Caco-2 (cell line): ENCODE measurements around the gene COLEC12. TPM values are rescaled to one million over a fixed set of nuclear protein-coding genes. Genes with fewer than 3 reads are reported as not detected.

Experiments
- BruUV-seq: library from RNA; stranded (reverse); fragments of 400-500 nt; replicated peaks from 2 replicates; lab custom pipeline; 2021; lab: Mats Ljungman, UMichigan
- CTCF ChIA-PET: fragments of 300-600 bp; sonication (Branson Sonifier 250); formaldehyde crosslinking; loops from one replicate; lab custom pipeline; 2022; ENCODE audit warnings: antibody characterized with exemption; lab: Charles Lee
- POLR2A ChIA-PET: fragments of 300-600 bp; sonication (Branson Sonifier 250); formaldehyde crosslinking; loops from one replicate; lab custom pipeline; 2022; ENCODE audit warnings: antibody characterized with exemption; lab: Charles Lee
- DNase-seq, 2 experiments: peaks; one replicate each; pipeline versions ENCODE4 v3.0.0 to v3.0.0-alpha.2; 2020 to 2022
- H3K27me3 ChIP-seq: replicated peaks from 2 replicates; pipeline ENCODE4 v1.6.0; 2011; ENCODE audit warnings: low read length; ENCODE audit not compliant: control insufficient read depth, insufficient read depth
- H3K36me3 ChIP-seq: 2 replicates; pipeline ENCODE4 v1.5.1; 2011; ENCODE audit warnings: low read length; ENCODE audit not compliant: control insufficient read depth, insufficient read depth
- H3K4me1 ChIP-seq: fragments of 250-450 bp; sonication (Bioruptor Pico); 2 replicates; pipeline ENCODE4 v1.5.1; 2020; ENCODE audit warnings: mild to moderate bottlenecking
- H3K4me3 ChIP-seq: 2 replicates; pipeline ENCODE4 v1.5.1; 2011; ENCODE audit warnings: low read depth, mild to moderate bottlenecking, control low read depth, low read length
- H3K9me3 ChIP-seq: fragments of 250-450 bp; sonication (Bioruptor Pico); 2 replicates; pipeline ENCODE4 v1.5.1; 2020; ENCODE audit warnings: mild to moderate bottlenecking, moderate library complexity
- H3K27ac Mint-ChIP-seq: one replicate; pipeline ENCODE4 v1.8.0; 2022; ENCODE audit warnings: mixed read lengths; ENCODE audit not compliant: unreplicated experiment
- H3K27me3 Mint-ChIP-seq: one replicate; pipeline ENCODE4 v1.8.0; 2022; ENCODE audit warnings: mixed read lengths; ENCODE audit not compliant: insufficient read depth, unreplicated experiment
- H3K36me3 Mint-ChIP-seq: one replicate; pipeline ENCODE4 v1.8.0; 2022; ENCODE audit warnings: mild to moderate bottlenecking, mixed read lengths; ENCODE audit not compliant: insufficient read depth, unreplicated experiment
- H3K4me1 Mint-ChIP-seq: one replicate; pipeline ENCODE4 v1.8.0; 2022; ENCODE audit warnings: low read depth, mixed read lengths; ENCODE audit not compliant: unreplicated experiment
- H3K4me3 Mint-ChIP-seq: one replicate; pipeline ENCODE4 v1.8.0; 2022; ENCODE audit warnings: mild to moderate bottlenecking, moderate library complexity, mixed read lengths; ENCODE audit not compliant: unreplicated experiment
- H3K9me3 Mint-ChIP-seq: one replicate; pipeline ENCODE4 v1.8.0; 2022; ENCODE audit warnings: mixed read lengths; ENCODE audit not compliant: unreplicated experiment
- intact Hi-C: fragments of 100-400 bp; cut with micrococcal nuclease; formaldehyde crosslinking; loops from one replicate; pipeline ENCODE4 v1.10.0; 2022; ENCODE audit not compliant: unreplicated experiment
- total RNA-seq: library from RNA; stranded (reverse); gene quantifications from 2 replicates; pipeline ENCODE4 v1.2.3, GENCODE V29; 2022
- TF ChIP-seq, protein P1 (sequence below), 2 experiments: fragments of 200-600 bp in 1 of 2; IDR thresholded peaks; 1 replicate in 1 of 2; 2 replicates in 1 of 2; pipeline versions ENCODE4 v1.5.1 to v1.8.0; 2011 to 2022; ENCODE audit warnings: antibody characterized with exemption in 1 of 2, control low read depth in 1 of 2, inconsistent platforms in 1 of 2, low read depth in 1 of 2, low read length in 1 of 2, mild to moderate bottlenecking in 1 of 2, moderate library complexity in 1 of 2; ENCODE audit not compliant: insufficient read depth in 1 of 2, severe bottlenecking in 1 of 2, unreplicated experiment in 1 of 2

The COLEC12 gene
- total RNA-seq, 1 experiment from 2014 or later = 0.09 TPM

DNA sequence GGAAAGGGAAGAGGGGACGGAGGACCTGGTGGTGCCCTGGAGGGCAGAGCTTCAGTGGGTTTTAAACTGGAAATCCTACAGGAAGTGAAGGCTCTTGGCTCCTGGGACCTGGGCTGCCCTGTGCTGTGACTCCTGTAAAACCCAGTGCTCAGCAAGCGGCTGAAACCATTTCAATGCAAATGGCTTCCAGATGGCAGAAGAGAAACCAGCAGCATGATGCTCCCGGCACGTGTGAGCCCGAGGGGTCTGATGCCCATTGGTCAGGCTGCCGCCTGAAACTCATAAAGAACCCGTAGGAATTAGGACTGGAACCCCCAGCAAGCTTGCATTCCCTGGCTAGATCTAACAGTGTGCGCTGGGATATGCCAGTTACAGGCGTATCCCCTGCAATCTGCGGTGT is 123.4 kb downstream of the COLEC12 start:
- TF ChIP-seq, protein P1, sequence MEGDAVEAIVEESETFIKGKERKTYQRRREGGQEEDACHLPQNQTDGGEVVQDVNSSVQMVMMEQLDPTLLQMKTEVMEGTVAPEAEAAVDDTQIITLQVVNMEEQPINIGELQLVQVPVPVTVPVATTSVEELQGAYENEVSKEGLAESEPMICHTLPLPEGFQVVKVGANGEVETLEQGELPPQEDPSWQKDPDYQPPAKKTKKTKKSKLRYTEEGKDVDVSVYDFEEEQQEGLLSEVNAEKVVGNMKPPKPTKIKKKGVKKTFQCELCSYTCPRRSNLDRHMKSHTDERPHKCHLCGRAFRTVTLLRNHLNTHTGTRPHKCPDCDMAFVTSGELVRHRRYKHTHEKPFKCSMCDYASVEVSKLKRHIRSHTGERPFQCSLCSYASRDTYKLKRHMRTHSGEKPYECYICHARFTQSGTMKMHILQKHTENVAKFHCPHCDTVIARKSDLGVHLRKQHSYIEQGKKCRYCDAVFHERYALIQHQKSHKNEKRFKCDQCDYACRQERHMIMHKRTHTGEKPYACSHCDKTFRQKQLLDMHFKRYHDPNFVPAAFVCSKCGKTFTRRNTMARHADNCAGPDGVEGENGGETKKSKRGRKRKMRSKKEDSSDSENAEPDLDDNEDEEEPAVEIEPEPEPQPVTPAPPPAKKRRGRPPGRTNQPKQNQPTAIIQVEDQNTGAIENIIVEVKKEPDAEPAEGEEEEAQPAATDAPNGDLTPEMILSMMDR (IDR thresholded peaks at IDR 0.05; ENCODE audit: insufficient read depth in 1 of 2, low read depth in 1 of 2, low read length in 1 of 2, severe bottlenecking in 1 of 2, unreplicated experiment in 1 of 2) = no peak
- Mint-ChIP-seq H3K9me3 (no peaks in the 10 kb centered on the region), H3K27me3 (no peaks in the 10 kb centered on the region), H3K27ac (no peak overlapping the region), H3K4me1 (no peaks in the 10 kb centered on the region), H3K4me3 (no peak overlapping the region), H3K36me3 (no peaks in the 10 kb centered on the region)
- Histone ChIP-seq H3K9me3 (no peaks in the 10 kb centered on the region), H3K4me1 (no peaks in the 10 kb centered on the region), H3K36me3 (no peaks in the 10 kb centered on the region), H3K4me3 (no peak overlapping the region), H3K27me3 (no peaks in the 10 kb centered on the region)
- ChIA-PET POLR2A (no interaction called here), CTCF (no interaction called here)
- intact Hi-C loops = no loop called here
- no TSS peak for BruUV-seq
- no peak for DNase-seq

DNA sequence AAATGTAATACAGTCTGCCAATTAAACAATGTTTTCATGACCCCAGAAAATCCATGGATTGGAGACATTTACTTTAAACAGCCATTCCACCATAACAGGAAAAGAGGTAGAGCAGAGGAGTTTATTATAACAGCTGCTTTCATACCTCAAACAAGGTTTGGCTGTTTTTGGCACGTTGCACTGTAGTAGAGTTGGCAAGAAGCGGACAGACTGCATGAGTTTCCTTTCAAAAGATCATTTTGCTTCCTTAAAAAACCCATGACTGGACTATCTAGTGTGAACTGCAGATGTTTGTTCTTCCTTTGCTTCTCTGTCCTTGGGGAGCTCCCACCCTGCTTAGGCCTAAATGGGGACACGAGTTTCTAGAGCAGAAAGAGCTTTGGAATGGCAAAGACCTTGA is 124.2 kb downstream of the COLEC12 start:
- no peaks in the 10 kb centered on the region for H3K4me1 Mint-ChIP-seq
- intact Hi-C loops = no loop called here
- Histone ChIP-seq H3K36me3 (no peaks in the 10 kb centered on the region), H3K4me1 (no peaks in the 10 kb centered on the region), H3K27me3 (no peaks in the 10 kb centered on the region), H3K4me3 (no peak overlapping the region), H3K9me3 (no peaks in the 10 kb centered on the region)
- TF ChIP-seq, protein P1 (IDR thresholded peaks at IDR 0.05; ENCODE audit: insufficient read depth in 1 of 2, low read depth in 1 of 2, low read length in 1 of 2, severe bottlenecking in 1 of 2, unreplicated experiment in 1 of 2) = no peak
- no peak overlapping the region for H3K27ac Mint-ChIP-seq
- H3K36me3 Mint-ChIP-seq = no peaks in the 10 kb centered on the region
- BruUV-seq = no TSS peak
- no peak overlapping the region for H3K4me3 Mint-ChIP-seq
- ChIA-PET CTCF (no interaction called here), POLR2A (no interaction called here)
- no peaks in the 10 kb centered on the region for H3K9me3 Mint-ChIP-seq
- no peak for DNase-seq
- H3K27me3 Mint-ChIP-seq = no peaks in the 10 kb centered on the region

DNA sequence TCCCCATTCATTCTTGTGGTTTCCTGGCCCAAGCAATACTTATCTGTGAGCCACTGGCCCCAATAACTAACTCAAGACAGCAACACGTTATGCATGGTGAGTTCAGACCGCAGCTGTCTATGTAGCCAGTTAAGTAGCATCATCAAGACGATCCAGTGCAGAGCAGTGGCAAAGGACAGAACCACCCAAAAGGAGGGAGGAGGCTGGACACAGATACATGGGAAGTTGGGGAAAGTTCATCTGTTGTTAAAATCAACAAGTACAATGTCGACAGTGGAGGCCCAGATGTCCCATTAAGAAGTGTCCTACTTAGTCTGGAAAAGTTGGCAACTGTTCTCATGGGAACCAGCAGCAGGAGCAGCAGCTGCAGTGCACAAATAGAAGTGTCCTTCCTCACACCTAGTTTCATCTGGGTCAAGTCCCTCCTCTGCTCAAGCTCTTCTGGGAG is 125.8 kb downstream of the COLEC12 start:
- BruUV-seq = no TSS peak
- Mint-ChIP-seq H3K4me1 (no peaks in the 10 kb centered on the region), H3K9me3 (no peaks in the 10 kb centered on the region), H3K27me3 (no peaks in the 10 kb centered on the region), H3K4me3 (no peak overlapping the region), H3K27ac (no peak overlapping the region), H3K36me3 (no peaks in the 10 kb centered on the region)
- no peak for DNase-seq
- Histone ChIP-seq H3K36me3 (no peaks in the 10 kb centered on the region), H3K9me3 (no peaks in the 10 kb centered on the region), H3K4me1 (no peaks in the 10 kb centered on the region), H3K27me3 (no peaks in the 10 kb centered on the region), H3K4me3 (no peak overlapping the region)
- intact Hi-C loops = no loop called here
- CTCF ChIA-PET = no interaction called here
- POLR2A ChIA-PET = no interaction called here
- TF ChIP-seq, protein P1 (IDR thresholded peaks at IDR 0.05; ENCODE audit: insufficient read depth in 1 of 2, low read depth in 1 of 2, low read length in 1 of 2, severe bottlenecking in 1 of 2, unreplicated experiment in 1 of 2) = no peak
